ENCODE results near the gene PI4KA.

PI4KA gene

DNA sequence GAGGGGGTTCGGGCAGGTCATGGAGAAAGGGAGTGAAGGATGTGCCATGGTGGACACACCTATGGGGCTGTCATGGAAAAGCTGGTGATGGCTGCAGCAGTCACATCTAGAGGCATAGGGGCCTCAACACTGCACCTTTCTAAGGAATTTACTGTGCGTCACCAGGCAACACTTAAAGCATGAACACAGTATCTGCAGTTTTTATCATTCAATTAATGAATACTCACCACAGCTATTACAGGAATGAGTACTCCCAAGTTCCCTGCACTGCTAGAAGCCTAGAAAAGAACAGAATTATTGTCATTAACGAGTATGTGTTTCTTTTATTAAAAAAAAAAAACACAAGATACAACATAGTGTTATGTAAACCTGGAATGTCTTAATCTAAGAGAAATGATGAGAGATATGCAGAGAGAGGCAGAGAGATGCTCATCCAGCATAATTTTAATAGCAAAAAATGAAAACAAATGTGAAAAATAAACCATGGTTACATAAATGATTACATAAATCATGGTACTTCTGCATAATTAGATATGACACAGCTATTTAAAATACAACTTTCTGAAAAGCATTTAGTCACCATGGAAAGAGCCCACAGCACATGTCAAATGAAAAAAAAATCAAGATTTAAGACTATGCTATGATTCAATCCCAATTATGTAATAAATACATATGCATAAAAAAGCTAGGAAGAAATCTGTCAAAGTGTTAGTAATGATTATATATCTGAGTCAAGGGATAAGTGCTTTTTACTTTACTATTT lies 65.5 kb downstream of the PI4KA start:
- DNase-seq (ENCODE audit: low spot score) = no peak

DNA sequence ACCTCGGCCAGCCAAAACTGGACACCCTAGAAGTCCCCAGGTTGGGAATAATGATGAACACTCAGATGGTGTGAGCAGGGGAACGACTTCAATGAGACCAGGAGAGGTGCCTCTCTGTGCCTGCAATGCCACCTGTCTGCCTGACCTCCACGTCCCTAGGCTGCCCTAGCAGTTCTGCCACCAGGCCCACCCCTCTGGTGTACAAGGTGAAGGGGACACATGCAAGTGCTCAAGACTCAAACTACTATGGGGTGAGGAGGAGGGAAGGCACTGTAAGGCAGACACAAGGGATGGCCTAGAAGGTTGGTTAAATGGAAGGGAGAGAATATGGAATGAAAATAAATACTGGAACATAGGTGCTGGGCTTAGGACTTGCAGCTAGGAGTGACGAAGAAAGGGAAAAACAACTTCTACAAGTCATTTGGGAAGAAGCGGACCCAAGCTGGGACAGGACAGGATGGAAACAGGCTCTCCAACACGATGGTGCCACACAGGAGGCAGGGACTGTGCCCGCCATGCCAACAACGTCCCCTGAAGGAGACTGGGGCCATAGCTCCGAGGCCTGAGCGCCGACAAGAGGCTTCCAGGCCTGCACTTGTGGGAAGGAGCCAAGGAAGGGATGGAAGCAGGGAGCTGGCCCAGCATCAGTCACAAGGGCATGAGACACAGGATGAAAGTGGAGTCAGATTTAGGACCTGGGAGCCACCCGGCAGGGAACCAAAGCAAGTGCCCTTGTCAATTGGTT lies 66.2 kb downstream of the PI4KA start:
- no peak for DNase-seq (ENCODE audit: low spot score)

DNA sequence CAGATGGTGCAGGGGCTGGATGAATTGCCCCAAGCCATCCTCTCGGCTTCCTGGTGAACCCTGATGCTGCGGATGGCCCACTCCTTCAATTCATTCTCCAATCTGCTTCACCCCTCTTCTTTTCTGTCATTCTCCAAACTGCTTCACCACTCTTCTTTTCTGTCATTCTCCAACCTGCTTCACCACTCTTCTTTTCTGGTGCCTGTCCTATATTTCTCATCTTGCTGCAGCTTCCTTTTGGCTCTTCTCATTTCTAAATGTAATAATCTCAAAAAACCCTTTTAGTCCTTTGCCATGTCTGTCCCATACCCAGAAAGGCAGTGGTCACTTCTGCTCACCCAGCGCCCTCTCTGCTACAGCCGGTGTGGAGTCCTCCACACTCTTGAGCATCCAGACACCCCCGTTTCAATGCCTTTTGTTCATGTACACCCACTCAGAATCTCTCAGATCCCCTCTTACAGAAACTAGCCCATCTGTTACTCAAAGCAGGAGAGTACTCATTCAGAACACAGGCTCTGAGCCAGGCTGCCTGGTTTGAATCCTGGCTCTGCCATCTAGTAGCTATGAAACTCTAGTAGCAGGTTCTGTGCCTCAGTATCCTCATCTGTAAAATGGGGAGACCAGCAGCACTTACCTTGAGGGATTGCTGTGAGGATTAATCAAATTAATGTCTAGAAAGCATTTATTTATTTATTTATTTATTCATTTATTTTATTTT lies 69.8 kb downstream of the PI4KA start:
- DNase-seq (ENCODE audit: low spot score) = no peak

DNA sequence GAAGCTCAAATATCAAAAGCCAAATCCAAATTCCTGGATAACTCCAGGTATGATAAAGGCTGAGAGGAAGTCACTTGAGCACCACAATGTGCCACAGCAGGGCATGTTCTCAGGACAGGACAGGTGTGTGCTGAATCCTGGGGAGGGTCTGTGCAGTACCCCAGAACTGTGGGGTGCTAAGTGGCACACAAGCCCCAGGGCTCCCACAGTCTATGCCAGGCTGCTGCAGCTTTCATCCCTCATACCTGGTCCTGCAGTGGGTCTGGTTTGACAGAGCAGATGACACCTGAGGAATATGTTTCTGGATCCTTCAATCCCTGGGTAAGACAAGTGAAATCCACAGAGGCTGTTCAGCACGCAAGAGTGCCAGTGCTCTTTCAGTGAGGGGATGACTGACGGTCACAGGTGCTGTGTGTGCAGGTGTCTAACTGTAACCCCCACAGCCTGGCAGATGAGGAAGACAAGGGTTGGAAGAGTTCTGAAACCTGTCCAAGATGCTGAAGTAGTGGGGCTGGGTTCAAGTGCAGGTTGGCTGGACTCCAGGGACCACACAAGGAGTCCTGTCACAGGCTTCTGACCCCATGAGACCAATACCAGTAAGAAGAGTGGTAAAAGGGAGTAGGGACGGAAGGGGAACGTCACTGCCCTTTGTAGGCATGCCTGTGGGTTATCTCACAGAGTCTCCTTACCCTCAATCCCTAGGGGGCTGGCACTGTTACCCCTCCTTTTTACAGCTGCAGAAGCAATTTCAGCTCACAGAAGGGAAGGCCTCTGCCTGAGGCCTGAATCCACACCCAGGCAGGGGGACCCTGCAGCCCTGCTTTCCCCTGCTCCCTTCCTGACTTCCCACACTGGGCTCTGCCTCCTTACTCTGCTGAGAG lies 70.6 kb downstream of the PI4KA start:
- no peak for DNase-seq (ENCODE audit: low spot score)

DNA sequence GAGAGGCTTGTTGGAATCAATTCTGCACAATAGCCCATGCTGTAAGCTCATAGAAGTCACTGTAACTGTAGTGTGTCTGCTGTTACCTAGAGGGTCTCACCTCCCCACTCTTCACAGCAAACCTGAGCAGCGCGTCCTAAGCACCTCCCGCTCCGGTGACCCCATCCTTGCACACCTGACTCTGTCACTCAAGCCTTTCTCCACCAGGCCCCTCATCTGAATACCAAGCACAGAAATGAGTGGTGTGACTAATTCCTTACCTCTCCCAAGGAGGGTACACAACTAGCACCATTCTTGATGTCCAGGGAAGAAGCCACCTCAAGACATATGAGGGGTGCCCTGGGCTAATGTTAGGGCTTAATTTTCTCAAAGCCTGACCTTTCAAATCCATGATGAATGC lies 71.4 kb downstream of the PI4KA start:
- DNase-seq (ENCODE audit: low spot score) = no peak

- no peak for DNase-seq (ENCODE audit: low spot score)
These were observed 72.1 kb downstream of the PI4KA start for GRCh38 chr22:20786536-20786979.

GRCh38 chr22:20786048-20786447 lies 72.6 kb downstream of the PI4KA start:
- DNase-seq (ENCODE audit: low spot score) = no peak

DNA sequence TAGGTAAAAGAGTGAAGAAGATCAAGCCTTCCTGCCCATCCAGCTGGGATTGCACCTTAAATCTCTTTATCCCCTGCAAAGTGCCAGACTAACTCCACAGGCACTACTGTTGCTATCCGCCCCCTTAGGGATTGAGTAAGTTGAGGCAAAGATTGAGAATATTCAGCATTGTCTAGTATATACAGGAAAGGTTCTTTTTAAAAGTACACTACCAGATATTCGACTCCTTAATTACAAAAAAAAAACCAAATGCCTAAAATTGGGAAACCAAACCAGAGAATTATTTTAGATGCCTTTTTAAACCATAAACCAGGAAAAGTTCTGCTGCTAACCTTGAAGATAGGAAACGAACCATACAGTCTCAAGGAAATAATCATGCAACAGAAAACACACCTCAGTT lies 73.2 kb downstream of the PI4KA start:
- DNase-seq (ENCODE audit: low spot score) = no peak

GRCh38 chr22:20783844-20784723 lies 74.5 kb downstream of the PI4KA start:
- DNase-seq (ENCODE audit: low spot score) = no peak

GRCh38 chr22:20783300-20783673 lies 75.3 kb downstream of the PI4KA start:
- DNase-seq (ENCODE audit: low spot score) = no peak

DNA sequence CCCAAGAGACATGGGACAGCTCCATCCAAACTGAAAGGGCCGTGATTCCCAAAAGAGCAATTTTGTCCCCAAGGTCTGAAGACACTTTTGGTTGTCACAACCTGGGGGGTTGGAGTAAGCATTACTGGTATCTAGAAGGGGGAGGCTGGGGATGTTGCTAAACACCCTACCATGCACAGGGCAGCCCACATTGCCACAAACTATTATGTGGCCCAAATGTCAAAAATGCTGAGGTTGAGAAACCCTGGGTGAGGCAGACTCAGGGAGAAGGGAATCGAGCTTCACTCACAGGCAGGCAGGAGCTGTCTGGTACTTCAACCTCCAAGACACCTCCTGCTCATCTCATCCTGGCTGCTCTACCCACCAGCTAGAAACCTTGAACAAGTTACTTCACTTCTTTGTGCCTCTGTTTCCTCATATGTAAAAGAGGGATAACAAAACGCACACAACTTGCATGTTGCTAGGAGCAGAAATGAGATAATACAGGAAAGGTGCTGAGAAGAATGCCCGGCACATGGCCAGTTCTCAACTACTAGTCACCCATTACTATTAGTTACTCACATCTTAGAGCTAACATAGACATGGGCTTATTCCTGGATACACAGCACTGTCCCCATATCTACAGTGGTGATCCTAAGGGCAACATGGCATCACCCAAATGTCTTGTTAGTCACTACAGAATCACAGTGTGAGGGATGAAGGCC lies 75.9 kb downstream of the PI4KA start:
- no peak for DNase-seq (ENCODE audit: low spot score)

- no peak for DNase-seq (ENCODE audit: low spot score)
These were observed 76.5 kb downstream of the PI4KA start for GRCh38 chr22:20782083-20782482.

DNA sequence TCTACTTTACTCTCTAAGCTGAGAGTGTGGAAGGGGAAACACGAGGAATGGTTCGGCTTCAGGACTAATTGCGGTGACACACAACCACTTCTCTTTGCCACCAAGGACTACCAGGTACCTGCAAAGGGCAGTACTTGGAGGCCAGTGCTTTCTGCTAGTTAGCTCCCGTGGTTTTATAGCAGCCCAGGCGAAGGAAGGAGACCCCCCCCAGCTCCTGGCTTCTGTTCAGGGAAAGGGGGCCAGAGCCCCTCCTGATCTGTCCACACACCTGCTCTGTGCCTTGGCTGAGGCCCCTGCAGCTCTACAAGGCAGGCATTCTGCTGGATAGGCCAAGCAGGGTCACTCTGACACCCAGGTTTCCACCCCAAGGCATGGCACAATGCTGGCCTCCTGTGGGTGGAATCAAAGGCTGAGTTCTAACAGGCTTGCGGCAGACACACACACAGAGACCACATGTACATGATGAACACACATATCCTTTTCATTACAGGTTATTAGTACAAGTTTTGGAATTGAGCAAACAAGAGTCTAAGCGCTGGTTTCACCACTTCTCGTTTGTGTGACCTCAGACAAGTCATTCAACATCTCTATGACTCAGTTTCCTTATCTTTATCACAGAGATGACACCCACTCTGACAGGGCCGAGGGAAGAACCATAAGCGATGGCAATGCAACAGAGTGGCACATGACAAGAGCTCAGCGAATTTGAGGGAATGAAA lies 77.2 kb downstream of the PI4KA start:
- DNase-seq (ENCODE audit: low spot score) = no peak

GRCh38 chr22:20779818-20780158 lies 78.8 kb downstream of the PI4KA start:
- no peak for DNase-seq (ENCODE audit: low spot score)

DNA sequence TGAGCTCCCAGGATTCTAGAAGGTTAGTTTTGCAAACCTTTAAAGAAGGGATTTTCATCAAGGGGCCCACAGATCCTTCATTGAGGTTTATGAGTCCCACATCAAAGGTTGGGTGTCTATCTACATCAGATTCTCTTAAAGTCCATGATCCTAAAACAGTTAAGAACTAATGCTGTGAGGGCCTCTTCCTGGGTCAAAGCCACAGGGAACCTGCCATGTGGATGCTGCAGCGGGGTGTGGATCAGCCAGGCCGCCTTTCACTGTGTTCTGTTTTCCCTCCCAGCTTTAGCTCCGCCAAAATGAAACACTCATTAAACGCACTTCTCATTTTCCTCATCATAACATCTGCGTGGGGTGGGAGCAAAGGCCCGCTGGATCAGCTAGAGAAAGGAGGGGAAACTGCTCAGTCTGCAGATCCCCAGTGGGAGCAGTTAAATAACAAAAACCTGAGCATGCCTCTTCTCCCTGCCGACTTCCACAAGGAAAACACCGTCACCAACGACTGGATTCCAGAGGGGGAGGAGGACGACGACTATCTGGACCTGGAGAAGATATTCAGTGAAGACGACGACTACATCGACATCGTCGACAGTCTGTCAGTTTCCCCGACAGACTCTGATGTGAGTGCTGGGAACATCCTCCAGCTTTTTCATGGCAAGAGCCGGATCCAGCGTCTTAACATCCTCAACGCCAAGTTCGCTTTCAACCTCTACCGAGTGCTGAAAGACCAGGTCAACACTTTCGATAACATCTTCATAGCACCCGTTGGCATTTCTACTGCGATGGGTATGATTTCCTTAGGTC lies 79.4 kb downstream of the PI4KA start:
- DNase-seq (ENCODE audit: low spot score) = no peak

GRCh38 chr22:20777420-20778177 lies 81.0 kb downstream of the PI4KA start:
- DNase-seq (ENCODE audit: low spot score) = no peak

- no peak for DNase-seq (ENCODE audit: low spot score)
These were observed 81.8 kb downstream of the PI4KA start for GRCh38 chr22:20776624-20777405.
